Measurements from ENCODE around the gene EFNB2.

EFNB2 gene

GRCh38 chr13:106505295-106505694 is 30.2 kb downstream of the EFNB2 start:
- TF ChIP-seq Cebpa-rat (IDR thresholded peaks at IDR 0.05) = no peak

GRCh38 chr13:106503730-106504453 is 31.6 kb downstream of the EFNB2 start:
- Histone ChIP-seq H3K27ac (no peak overlapping the region), H4K20me1 (peaks cover 100% of the 10 kb centered on the region), H3K27me3 (no peaks in the 10 kb centered on the region), H3K9ac (no peak overlapping the region), H3K4me3 (no peak overlapping the region), H3K36me3 (peaks cover 72% of the 10 kb centered on the region), H3K4me1 (peaks cover 72% of the 10 kb centered on the region), H3K4me2 (peak overlapping the region; percentile 9; the same call in 1 of the 2 replicates), H3K9me3 (no peaks in the 10 kb centered on the region)
- TF ChIP-seq Cebpa-rat (IDR thresholded peaks at IDR 0.05) = no peak

More at GRCh38 chr13:106505295-106505694, 30.2 kb downstream of the EFNB2 start:
- H3K4me1 ChIP-seq = peaks cover 58% of the 10 kb centered on the region
- H3K9ac ChIP-seq = no peak overlapping the region
- peaks cover 100% of the 10 kb centered on the region for H4K20me1 ChIP-seq
- H3K27me3 ChIP-seq = no peaks in the 10 kb centered on the region
- no peak overlapping the region for H3K4me3 ChIP-seq
- peaks cover 86% of the 10 kb centered on the region for H3K36me3 ChIP-seq
- no peak overlapping the region for H3K27ac ChIP-seq
- H3K4me2 ChIP-seq = no peak overlapping the region
- no peaks in the 10 kb centered on the region for H3K9me3 ChIP-seq

GRCh38 chr13:106503272-106503671 is 32.2 kb downstream of the EFNB2 start:
- Histone ChIP-seq H3K4me2 (peak overlapping the region; percentile 4; the same call in 1 of the 2 replicates), H3K36me3 (peaks cover 65% of the 10 kb centered on the region), H3K27me3 (no peaks in the 10 kb centered on the region), H3K27ac (no peak overlapping the region), H3K9me3 (no peaks in the 10 kb centered on the region), H3K9ac (no peak overlapping the region), H3K4me1 (peaks cover 78% of the 10 kb centered on the region), H3K4me3 (no peak overlapping the region), H4K20me1 (peaks cover 100% of the 10 kb centered on the region)
- TF ChIP-seq Cebpa-rat (IDR thresholded peaks at IDR 0.05) = no peak

- Histone ChIP-seq H3K9ac (peak overlapping the region; percentile 4; the same call in 1 of the 2 replicates), H3K4me3 (peak overlapping the region; percentile 19; the same call in 1 of the 2 replicates), H3K36me3 (peaks cover 39% of the 10 kb centered on the region), H3K4me1 (peaks cover 98% of the 10 kb centered on the region), H3K4me2 (peak overlapping the region; percentile 83), H3K27me3 (no peaks in the 10 kb centered on the region), H3K27ac (peak overlapping the region; percentile 48), H3K9me3 (no peaks in the 10 kb centered on the region), H4K20me1 (peaks cover 100% of the 10 kb centered on the region)
- no peak for TF ChIP-seq Cebpa-rat (IDR thresholded peaks at IDR 0.05)
Measured at GRCh38 chr13:106500445-106500844, 35.0 kb downstream of the EFNB2 start.

- H3K27ac ChIP-seq = peak overlapping the region; percentile 48; the same call in 1 of the 2 replicates
- peak overlapping the region; percentile 83 for H3K4me2 ChIP-seq
- peaks cover 100% of the 10 kb centered on the region for H4K20me1 ChIP-seq
- peak overlapping the region; percentile 19; the same call in 1 of the 2 replicates for H3K4me3 ChIP-seq
- TF ChIP-seq Cebpa-rat (IDR thresholded peaks at IDR 0.05) = no peak
- H3K4me1 ChIP-seq = peaks cover 99% of the 10 kb centered on the region
- H3K9ac ChIP-seq = no peak overlapping the region
- peaks cover 39% of the 10 kb centered on the region for H3K36me3 ChIP-seq
- H3K9me3 ChIP-seq = no peaks in the 10 kb centered on the region
- H3K27me3 ChIP-seq = no peaks in the 10 kb centered on the region
Measured at GRCh38 chr13:106499896-106500295, 35.6 kb downstream of the EFNB2 start.

GRCh38 chr13:106499113-106499512 is 36.3 kb downstream of the EFNB2 start:
- Histone ChIP-seq H3K36me3 (peaks cover 39% of the 10 kb centered on the region), H4K20me1 (peaks cover 100% of the 10 kb centered on the region), H3K27ac (0 out of 2 replicates have a peak overlapping the region, but pooled peaks have one; percentile 12), H3K4me2 (peak overlapping the region; percentile 83), H3K9ac (no peak overlapping the region), H3K4me3 (no peak overlapping the region), H3K4me1 (peaks cover 99% of the 10 kb centered on the region), H3K9me3 (no peaks in the 10 kb centered on the region), H3K27me3 (no peaks in the 10 kb centered on the region)
- no peak for TF ChIP-seq Cebpa-rat (IDR thresholded peaks at IDR 0.05)

GRCh38 chr13:106498571-106498970 is 36.9 kb downstream of the EFNB2 start:
- Histone ChIP-seq H3K27ac (0 out of 2 replicates have a peak overlapping the region, but pooled peaks have one; percentile 12), H3K4me2 (peak overlapping the region; percentile 83), H3K36me3 (peaks cover 39% of the 10 kb centered on the region), H3K27me3 (no peaks in the 10 kb centered on the region), H3K4me3 (no peak overlapping the region), H4K20me1 (peaks cover 100% of the 10 kb centered on the region), H3K9me3 (no peaks in the 10 kb centered on the region), H3K4me1 (peaks cover 99% of the 10 kb centered on the region), H3K9ac (no peak overlapping the region)
- no peak for TF ChIP-seq Cebpa-rat (IDR thresholded peaks at IDR 0.05)

GRCh38 chr13:106498158-106498557 is 37.3 kb downstream of the EFNB2 start:
- H3K4me1 ChIP-seq = peaks cover 99% of the 10 kb centered on the region
- no peak overlapping the region for H3K27ac ChIP-seq
- H3K4me2 ChIP-seq = peak overlapping the region; percentile 83
- H3K4me3 ChIP-seq = no peak overlapping the region
- no peaks in the 10 kb centered on the region for H3K9me3 ChIP-seq
- no peaks in the 10 kb centered on the region for H3K27me3 ChIP-seq
- H3K36me3 ChIP-seq = peaks cover 39% of the 10 kb centered on the region
- no peak overlapping the region for H3K9ac ChIP-seq
- H4K20me1 ChIP-seq = peaks cover 100% of the 10 kb centered on the region
- TF ChIP-seq Cebpa-rat (IDR thresholded peaks at IDR 0.05) = no peak

GRCh38 chr13:106497079-106497478 is 38.4 kb downstream of the EFNB2 start:
- no peak overlapping the region for H3K9ac ChIP-seq
- peak overlapping the region; percentile 56 for H3K27ac ChIP-seq
- H3K4me2 ChIP-seq = peak overlapping the region; percentile 83
- H3K9me3 ChIP-seq = no peaks in the 10 kb centered on the region
- H3K27me3 ChIP-seq = no peaks in the 10 kb centered on the region
- H4K20me1 ChIP-seq = peaks cover 100% of the 10 kb centered on the region
- no peak overlapping the region for H3K4me3 ChIP-seq
- peaks cover 100% of the 10 kb centered on the region for H3K4me1 ChIP-seq
- H3K36me3 ChIP-seq = peaks cover 42% of the 10 kb centered on the region
- no peak for TF ChIP-seq Cebpa-rat (IDR thresholded peaks at IDR 0.05)

All from BLaER1 (cell line).